HepG2 (cell line): ENCODE results near the gene PARP15. TPM values are rescaled to one million over a fixed set of nuclear protein-coding genes. Genes with fewer than 3 reads are reported as not detected.

Source experiments
- AKAP8 ChIP-seq: sonication (generic); formaldehyde crosslinking; IDR thresholded peaks from 2 replicates; pipeline ENCODE4 v1.5.1; 2020; ENCODE audit warnings: mild to moderate bottlenecking, missing genetic modification reagents
- CAMTA2 ChIP-seq: sonication (generic); formaldehyde crosslinking; IDR thresholded peaks from 2 replicates; pipeline ENCODE4 v1.4.0; 2020; ENCODE audit warnings: mild to moderate bottlenecking, missing genetic modification reagents, borderline replicate concordance
- HNRNPUL1 ChIP-seq: fragments of 200-400 bp; formaldehyde crosslinking; IDR thresholded peaks from 2 replicates; pipeline ENCODE4 v1.6.1; 2017; ENCODE audit warnings: low read depth, mild to moderate bottlenecking, low read length, moderate library complexity
- KLF15 ChIP-seq: sonication (generic); formaldehyde crosslinking; IDR thresholded peaks from 2 replicates; pipeline ENCODE4 v1.8.1; 2023; ENCODE audit warnings: borderline replicate concordance, mild to moderate bottlenecking, inconsistent platforms, missing genetic modification reagents, mixed read lengths
- THRA ChIP-seq: sonication (generic); formaldehyde crosslinking; IDR thresholded peaks from 2 replicates; pipeline ENCODE4 v1.4.0; 2020; ENCODE audit warnings: missing genetic modification reagents, borderline replicate concordance
- TOE1 ChIP-seq: sonication (generic); formaldehyde crosslinking; IDR thresholded peaks from 2 replicates; pipeline ENCODE4 v1.4.0; 2020; ENCODE audit warnings: mild to moderate bottlenecking, missing genetic modification reagents
- ZBTB20 ChIP-seq: sonication (generic); formaldehyde crosslinking; IDR thresholded peaks from 2 replicates; pipeline ENCODE4 v1.8.1; 2023; ENCODE audit warnings: missing genetic modification reagents, low read depth, mild to moderate bottlenecking, borderline replicate concordance
- ZIK1 ChIP-seq: sonication (generic); formaldehyde crosslinking; IDR thresholded peaks from 2 replicates; pipeline ENCODE4 v1.5.0; 2020; ENCODE audit warnings: mild to moderate bottlenecking, low read depth, missing genetic modification reagents, borderline replicate concordance
- ZKSCAN8 ChIP-seq: IDR thresholded peaks from 2 replicates; pipeline ENCODE4 v1.6.1; 2016; ENCODE audit warnings: borderline replicate concordance, missing genetic modification reagents, missing compliant biosample characterization
- ZNF292 ChIP-seq: sonication (generic); formaldehyde crosslinking; IDR thresholded peaks from 2 replicates; pipeline ENCODE4 v1.8.1; 2022; ENCODE audit warnings: mild to moderate bottlenecking, low read depth, missing genetic modification reagents, borderline replicate concordance
- ZSCAN21 ChIP-seq: sonication (generic); formaldehyde crosslinking; IDR thresholded peaks from 2 replicates; pipeline ENCODE4 v1.8.0; 2022; ENCODE audit warnings: mild to moderate bottlenecking, missing genetic modification reagents, moderate library complexity, borderline replicate concordance
- polyA plus RNA-seq, 8 experiments: library from polyadenylated mRNA; depleted of rRNA in 3 of 8; stranded (reverse) in 7 of 8; unstranded in 1 of 8; fragments of >200 nt; fragmentation: Illumina TruSeq in 4 of 8; extraction: Trizol in 4 of 8; gene quantifications; 2 replicates each; pipeline versions ENCODE4 v1.2.1 to v1.2.3, GENCODE V29; 2011 to 2016; ENCODE audit warnings: low read depth in 4 of 8, missing spikeins in 1 of 8, mixed read lengths in 1 of 8; ENCODE audit not compliant: insufficient read depth in 1 of 8
- total RNA-seq, 5 experiments: library from RNA; depleted of rRNA; stranded (reverse); fragments of >200 nt; fragmentation: Illumina TruSeq; extraction: Trizol; gene quantifications; 2 replicates each; pipeline ENCODE4 v1.2.3, GENCODE V29; 2016; ENCODE audit warnings: low read depth in 1 of 5
- TF ChIP-seq, protein P1 (sequence below): sonication (generic); formaldehyde crosslinking; IDR thresholded peaks from 2 replicates; pipeline ENCODE4 v1.9.0; 2021; ENCODE audit warnings: mild to moderate bottlenecking, missing genetic modification reagents

Gene PARP15
- total and polyA plus RNA-seq, 2 of the 13 experiments (the other 11 are each of a cell fraction or from before 2014, with no cell fraction given): 0.02 TPM; not detected in 1

DNA sequence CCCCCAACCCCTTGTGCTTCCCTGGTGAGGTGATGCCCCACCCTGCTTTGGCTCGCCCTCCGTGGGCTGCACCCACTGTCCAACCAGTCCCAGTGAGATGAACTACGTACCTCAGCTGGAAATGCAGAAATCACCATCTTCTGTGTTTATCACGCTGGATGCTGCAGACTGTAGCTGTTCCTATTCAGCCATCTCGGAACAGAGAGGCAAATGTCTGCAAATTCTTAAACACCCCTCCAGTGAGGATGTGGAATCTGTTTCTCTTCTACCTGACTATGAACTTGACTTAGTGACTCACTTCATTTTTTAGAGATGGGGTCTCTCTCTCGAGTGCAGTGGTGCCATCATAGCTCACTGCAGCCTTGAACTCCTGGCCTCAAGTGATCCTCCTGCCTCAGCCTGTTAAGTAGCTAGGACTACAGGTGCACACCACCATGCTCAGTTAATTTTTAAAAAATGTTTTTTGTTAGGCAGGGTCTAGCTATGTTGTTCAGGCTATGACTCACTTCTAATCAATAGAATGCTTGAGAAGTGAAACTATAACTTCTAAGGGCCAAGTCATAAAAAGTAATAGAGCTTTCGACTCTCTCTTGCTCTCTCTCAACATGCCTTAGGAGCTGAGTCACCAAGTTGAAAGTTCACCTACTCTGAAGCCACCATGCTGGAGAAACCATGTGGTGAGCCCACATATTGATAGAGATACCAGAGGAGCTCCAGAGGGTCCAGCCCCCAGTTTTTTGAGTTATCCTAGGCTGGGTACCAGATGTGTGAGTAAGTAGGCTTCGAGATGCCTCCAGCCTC lies 91.7 kb downstream of the PARP15 start (continued):
- TF ChIP-seq, protein P1, sequence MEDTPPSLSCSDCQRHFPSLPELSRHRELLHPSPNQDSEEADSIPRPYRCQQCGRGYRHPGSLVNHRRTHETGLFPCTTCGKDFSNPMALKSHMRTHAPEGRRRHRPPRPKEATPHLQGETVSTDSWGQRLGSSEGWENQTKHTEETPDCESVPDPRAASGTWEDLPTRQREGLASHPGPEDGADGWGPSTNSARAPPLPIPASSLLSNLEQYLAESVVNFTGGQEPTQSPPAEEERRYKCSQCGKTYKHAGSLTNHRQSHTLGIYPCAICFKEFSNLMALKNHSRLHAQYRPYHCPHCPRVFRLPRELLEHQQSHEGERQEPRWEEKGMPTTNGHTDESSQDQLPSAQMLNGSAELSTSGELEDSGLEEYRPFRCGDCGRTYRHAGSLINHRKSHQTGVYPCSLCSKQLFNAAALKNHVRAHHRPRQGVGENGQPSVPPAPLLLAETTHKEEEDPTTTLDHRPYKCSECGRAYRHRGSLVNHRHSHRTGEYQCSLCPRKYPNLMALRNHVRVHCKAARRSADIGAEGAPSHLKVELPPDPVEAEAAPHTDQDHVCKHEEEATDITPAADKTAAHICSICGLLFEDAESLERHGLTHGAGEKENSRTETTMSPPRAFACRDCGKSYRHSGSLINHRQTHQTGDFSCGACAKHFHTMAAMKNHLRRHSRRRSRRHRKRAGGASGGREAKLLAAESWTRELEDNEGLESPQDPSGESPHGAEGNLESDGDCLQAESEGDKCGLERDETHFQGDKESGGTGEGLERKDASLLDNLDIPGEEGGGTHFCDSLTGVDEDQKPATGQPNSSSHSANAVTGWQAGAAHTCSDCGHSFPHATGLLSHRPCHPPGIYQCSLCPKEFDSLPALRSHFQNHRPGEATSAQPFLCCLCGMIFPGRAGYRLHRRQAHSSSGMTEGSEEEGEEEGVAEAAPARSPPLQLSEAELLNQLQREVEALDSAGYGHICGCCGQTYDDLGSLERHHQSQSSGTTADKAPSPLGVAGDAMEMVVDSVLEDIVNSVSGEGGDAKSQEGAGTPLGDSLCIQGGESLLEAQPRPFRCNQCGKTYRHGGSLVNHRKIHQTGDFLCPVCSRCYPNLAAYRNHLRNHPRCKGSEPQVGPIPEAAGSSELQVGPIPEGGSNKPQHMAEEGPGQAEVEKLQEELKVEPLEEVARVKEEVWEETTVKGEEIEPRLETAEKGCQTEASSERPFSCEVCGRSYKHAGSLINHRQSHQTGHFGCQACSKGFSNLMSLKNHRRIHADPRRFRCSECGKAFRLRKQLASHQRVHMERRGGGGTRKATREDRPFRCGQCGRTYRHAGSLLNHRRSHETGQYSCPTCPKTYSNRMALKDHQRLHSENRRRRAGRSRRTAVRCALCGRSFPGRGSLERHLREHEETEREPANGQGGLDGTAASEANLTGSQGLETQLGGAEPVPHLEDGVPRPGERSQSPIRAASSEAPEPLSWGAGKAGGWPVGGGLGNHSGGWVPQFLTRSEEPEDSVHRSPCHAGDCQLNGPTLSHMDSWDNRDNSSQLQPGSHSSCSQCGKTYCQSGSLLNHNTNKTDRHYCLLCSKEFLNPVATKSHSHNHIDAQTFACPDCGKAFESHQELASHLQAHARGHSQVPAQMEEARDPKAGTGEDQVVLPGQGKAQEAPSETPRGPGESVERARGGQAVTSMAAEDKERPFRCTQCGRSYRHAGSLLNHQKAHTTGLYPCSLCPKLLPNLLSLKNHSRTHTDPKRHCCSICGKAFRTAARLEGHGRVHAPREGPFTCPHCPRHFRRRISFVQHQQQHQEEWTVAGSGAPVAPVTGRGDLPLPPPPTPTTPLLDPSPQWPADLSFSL (CRISPR knock-in tag): no peak
- no peak for TF ChIP-seq ZSCAN21 (CRISPR knock-in tag)
- TF ChIP-seq ZBTB20 (CRISPR knock-in tag): no peak
- TF ChIP-seq HNRNPUL1: no peak
- TF ChIP-seq CAMTA2 (CRISPR knock-in tag): no peak
- TF ChIP-seq TOE1 (CRISPR knock-in tag): no peak
- TF ChIP-seq ZKSCAN8 (CRISPR knock-in tag): no peak
- TF ChIP-seq ZIK1 (CRISPR knock-in tag): no peak
- TF ChIP-seq THRA (CRISPR knock-in tag): no peak
- no peak for TF ChIP-seq ZNF292 (CRISPR knock-in tag)
- TF ChIP-seq KLF15: no peak
- TF ChIP-seq AKAP8 (CRISPR knock-in tag): no peak
